Adrenal gland (tissue), 12 donors: Measurements from ENCODE around the gene NDUFB10. TPM values are rescaled to one million over a fixed set of nuclear protein-coding genes. Genes with fewer than 3 reads are reported as not detected.

Experiments used
- DNase-seq, 7 donors: peaks; one replicate each; pipeline ENCODE4 v3.0.0-alpha.2; 2019 to 2020
- H3K27ac ChIP-seq, 5 donors: fragments of 200-600 bp; sonication (generic) in 4 of 5; 1 replicate in 3 of 5; 2 replicates in 2 of 5; pipeline versions ENCODE4 v1.5.1 to v1.8.0; 2016 to 2020; ENCODE audit warnings: mild to moderate bottlenecking in 1 of 5
- H3K27me3 ChIP-seq: fragments of 200-600 bp; 2 replicates; pipeline ENCODE4 v1.8.0; 2021
- H3K36me3 ChIP-seq, 2 donors: fragments of 200-600 bp; replicated peaks in 1 of 2; 1 replicate in 1 of 2; 2 replicates in 1 of 2; pipeline versions ENCODE4 v1.5.1 to v1.8.0; 2018 to 2022
- H3K4me1 ChIP-seq, 2 donors: fragments of 200-600 bp; replicated peaks in 1 of 2; 1 replicate in 1 of 2; 2 replicates in 1 of 2; pipeline versions ENCODE4 v1.5.1 to v1.8.0; 2018 to 2021
- H3K4me3 ChIP-seq, 4 donors: fragments of 200-600 bp; sonication (generic) in 3 of 4; one replicate each; pipeline ENCODE4 v1.5.1; 2016 to 2018
- H3K9me3 ChIP-seq, 3 donors: fragments of 200-600 bp; sonication (generic) in 1 of 3; replicated peaks in 1 of 3; 1 replicate in 2 of 3; 2 replicates in 1 of 3; pipeline versions ENCODE4 v1.5.1 to v1.8.0; 2016 to 2021
- CTCF ChIP-seq, 6 experiments: fragments of 450-650 bp in 4 of 6; fragments of 200-600 bp in 2 of 6; sonication (generic) in 1 of 6; IDR thresholded peaks; 1 replicate in 5 of 6; 2 replicates in 1 of 6; pipeline versions ENCODE4 v1.5.1 to v1.8.0; 2016 to 2021; ENCODE audit warnings: antibody characterized with exemption in 6 of 6, mild to moderate bottlenecking in 2 of 6, moderate library complexity in 1 of 6
- POLR2A ChIP-seq, 2 donors: fragments of 450-650 bp; IDR thresholded peaks; one replicate each; pipeline ENCODE4 v1.6.1; 2017; ENCODE audit warnings: antibody characterized with exemption in 2 of 2, mild to moderate bottlenecking in 2 of 2, moderate library complexity in 1 of 2
- WGBS, 4 donors: extraction: QIAGEN DNeasy Blood & Tissue Kit in 2 of 4; methylation state at CpG; one replicate each; pipeline versions ENCODE4 v1.1.5 to v1.1.7; 2013 to 2017; 5-methylcytosine and 5-hydroxymethylcytosine counted together
- intact Hi-C, 2 donors: fragments of 100-400 bp; cut with DNase I; formaldehyde crosslinking; loops; one replicate each; pipeline versions ENCODE4 v1.14.1 to v1.15.0; 2022 to 2023
- polyA plus RNA-seq, 3 donors: library from polyadenylated mRNA; stranded (reverse); fragments of 200-250 nt in 2 of 3; fragments of 350-450 nt in 1 of 3; fragmentation: Illumina TruSeq in 1 of 3; extraction: RNeasy Lipid Tissue Mini Kit (QIAGEN cat#74804) in 1 of 3; gene quantifications; one replicate each; pipeline ENCODE4 v1.2.3, GENCODE V29; 2013 to 2014
- total RNA-seq, 9 donors: library from RNA; depleted of rRNA in 4 of 9; stranded (reverse); fragments of >200 nt in 4 of 9; fragments of 120-200 nt in 1 of 9; fragmentation: NEBNext Ultra II Directional in 1 of 9; extraction: Animal tissue kit (Norgen Biotek cat#: 25700) in 1 of 9; gene quantifications; one replicate each; pipeline versions ENCODE4 v1.1.0 to v1.2.4, GENCODE V29; 2013 to 2023
- donor health status: healthy with polysubstance abuse.
- donor health status: Bipolar disorder and iron deficiency.
- donor health status: DM: yes; HTN: yes; CAD: no.
- donor health status: DM: no; HTN: no; CAD: no.
- donor health status: DM: no; HTN: no; CAD: no.
- donor health status: DM: yes; HTN: yes; CAD: no.

The NDUFB10 gene
- total and polyA plus RNA-seq, 12 donors, result 109 to 298 (median 175) TPM

- no peaks in the 10 kb centered on the region for H3K9me3 ChIP-seq
- H3K4me3 ChIP-seq, result no peak overlapping the region
- DNase-seq, result no peak
- H3K36me3 ChIP-seq, result peaks cover 0 to 56% of the 10 kb centered on the region in 2 donors
- 91 to 94% (median 92%) methylated on average over 19 to 27 of the region's 27 CpGs for WGBS, 4 donors
- TF ChIP-seq CTCF (IDR thresholded peaks at IDR 0.05) (no peak), POLR2A (IDR thresholded peaks at IDR 0.05) (no peak)
- H3K27me3 ChIP-seq, result no peaks in the 10 kb centered on the region
- H3K27ac ChIP-seq, result peak overlapping the region in 2 of 5 donors; percentile 56 to 76
- H3K4me1 ChIP-seq, result peaks cover 0 to 21% of the 10 kb centered on the region in 2 donors
- intact Hi-C loops, result no loop called here
These were observed 39.1 kb downstream of the NDUFB10 start for GRCh38 chr16:1998360-1998835.

DNA sequence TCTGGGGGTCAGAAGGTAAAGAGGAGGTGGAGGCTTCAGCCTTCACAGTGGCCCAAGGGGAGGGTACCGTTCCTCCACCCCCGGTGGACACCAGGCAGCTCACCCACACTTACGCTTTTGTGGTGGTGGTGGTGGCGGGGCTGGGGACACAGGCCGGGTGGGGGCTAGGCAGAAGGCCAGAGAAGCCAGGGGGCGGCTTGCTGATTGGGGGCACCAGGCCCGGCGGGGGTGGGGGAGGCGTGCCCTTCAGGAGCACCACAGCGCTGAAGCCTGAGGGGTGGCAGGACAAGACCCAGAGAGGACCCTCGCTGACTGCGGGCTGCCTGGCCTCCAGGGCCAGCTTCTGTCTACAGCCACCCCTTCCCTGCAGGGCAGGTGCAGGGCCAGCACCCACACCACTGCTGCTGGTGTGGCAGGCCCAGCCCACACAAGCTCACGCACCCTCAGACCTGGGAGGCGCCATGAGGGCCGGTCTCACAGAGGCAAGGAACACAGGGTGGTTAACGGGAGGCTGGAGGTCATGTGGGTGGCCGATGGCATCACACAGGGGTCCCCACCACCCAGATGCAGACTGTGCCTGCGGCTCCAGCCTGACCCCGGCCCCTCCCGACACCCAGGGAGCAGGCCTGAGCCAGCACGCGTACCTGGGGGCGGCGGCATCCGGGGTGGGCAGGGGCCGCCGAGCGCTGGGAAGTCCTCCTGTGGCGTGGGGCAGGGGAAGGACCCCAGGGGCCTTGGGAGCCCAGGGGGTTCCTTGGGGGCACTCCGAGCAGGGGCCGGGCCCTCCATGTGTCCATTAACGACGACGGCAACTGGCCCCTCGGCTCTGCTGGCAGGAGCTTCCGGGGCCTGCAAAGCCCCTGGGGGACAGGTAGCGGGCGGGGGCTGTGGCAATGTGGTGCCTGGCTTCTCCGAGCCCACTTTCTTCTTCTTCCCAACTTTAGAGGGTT is 39.8 kb downstream of the NDUFB10 start:
- TF ChIP-seq POLR2A (IDR thresholded peaks at IDR 0.05) (no peak), CTCF (IDR thresholded peaks at IDR 0.05) (no peak)
- Histone ChIP-seq H3K36me3 (peaks cover 0 to 57% of the 10 kb centered on the region in 2 donors), H3K27me3 (no peaks in the 10 kb centered on the region), H3K4me1 (peaks cover 0 to 28% of the 10 kb centered on the region in 2 donors), H3K9me3 (no peaks in the 10 kb centered on the region), H3K27ac (peak overlapping the region in 1 of 5 donors; percentile 76), H3K4me3 (no peak overlapping the region)
- 93 to 94% (median 94%) methylated on average over 7 to 39 of the region's 39 CpGs for WGBS, 4 donors
- DNase-seq, result no peak
- intact Hi-C loops, result no loop called here

GRCh38 chr16:1999866-2000514 is 40.7 kb downstream of the NDUFB10 start:
- H3K4me3 ChIP-seq, result no peak overlapping the region
- H3K36me3 ChIP-seq, result peaks cover 0 to 57% of the 10 kb centered on the region in 2 donors
- H3K27me3 ChIP-seq, result no peaks in the 10 kb centered on the region
- intact Hi-C loops, result no loop called here
- no peak for TF ChIP-seq CTCF (IDR thresholded peaks at IDR 0.05)
- TF ChIP-seq POLR2A (IDR thresholded peaks at IDR 0.05), result no peak
- peak overlapping the region in 1 of 5 donors; percentile 76 for H3K27ac ChIP-seq
- H3K4me1 ChIP-seq, result peaks cover 0 to 36% of the 10 kb centered on the region in 2 donors
- DNase-seq, result no peak
- no peaks in the 10 kb centered on the region for H3K9me3 ChIP-seq
- 82 to 90% (median 89%) methylated on average over 16 to 28 of the region's 28 CpGs for WGBS, 4 donors

DNA sequence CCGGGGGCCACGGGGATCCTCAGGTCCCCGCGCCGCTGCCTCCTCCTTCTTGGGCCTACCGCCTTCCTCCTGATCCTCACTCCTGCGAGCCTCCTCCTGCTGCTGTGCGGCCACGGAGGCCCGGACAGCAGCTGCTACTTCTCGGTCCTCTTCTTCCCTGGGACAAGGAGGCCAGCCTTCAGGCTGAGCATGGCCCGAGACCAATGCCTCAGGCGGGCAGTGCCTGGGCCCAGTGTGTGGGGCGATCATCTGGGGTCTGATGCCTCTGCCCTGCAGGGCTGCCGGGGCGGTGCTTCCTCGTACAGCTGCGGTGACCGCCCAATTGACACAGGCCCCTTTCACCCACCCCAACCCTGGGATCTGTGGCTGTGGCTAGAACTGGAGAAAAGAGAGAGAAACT is 41.7 kb downstream of the NDUFB10 start:
- no peaks in the 10 kb centered on the region for H3K27me3 ChIP-seq
- no peak for TF ChIP-seq POLR2A (IDR thresholded peaks at IDR 0.05)
- 92 to 95% (median 95%) methylated on average over 7 to 19 of the region's 19 CpGs for WGBS, 4 donors
- H3K36me3 ChIP-seq, result peaks cover 0 to 57% of the 10 kb centered on the region in 2 donors
- H3K9me3 ChIP-seq, result no peaks in the 10 kb centered on the region
- peaks cover 0 to 43% of the 10 kb centered on the region in 2 donors for H3K4me1 ChIP-seq
- no peak for DNase-seq
- intact Hi-C loops, result no loop called here
- H3K4me3 ChIP-seq, result no peak overlapping the region
- H3K27ac ChIP-seq, result no peak overlapping the region
